OCI-LY3 (cell line): ENCODE results near the gene LRRC53.

Experiments
- H2AFZ ChIP-seq: fragments of 200-600, 300-600 bp; shearing (Covaris generic); 2 replicates; pipeline ENCODE4 v1.6.0; 2014; ENCODE audit warnings: antibody characterized with exemption, low read depth, low read length
- H3K27ac ChIP-seq: fragments of 200-600, 300-600 bp; sonication (generic); 2 replicates; pipeline ENCODE4 v1.5.1; 2014; ENCODE audit warnings: mild to moderate bottlenecking, low read length, moderate library complexity, mixed read lengths
- H3K27me3 ChIP-seq: fragments of 200-600, 300-600 bp; sonication (generic); 2 replicates; pipeline ENCODE4 v1.6.1; 2014; ENCODE audit warnings: low read depth, low read length, mixed read lengths
- H3K36me3 ChIP-seq: fragments of 200-600, 300-600 bp; sonication (generic); replicated peaks from 2 replicates; pipeline ENCODE3; 2014; ENCODE audit warnings: low read depth, low read length, mixed read lengths
- H3K4me1 ChIP-seq: fragments of 300-600, 200-600 bp; sonication (generic); 2 replicates; pipeline ENCODE4 v1.6.1; 2014; ENCODE audit warnings: low read length, mixed read lengths
- H3K4me2 ChIP-seq: fragments of 200-600, 300-600 bp; sonication (generic); 2 replicates; pipeline ENCODE4 v1.6.1; 2014; ENCODE audit warnings: low read length, mixed read lengths
- H3K4me3 ChIP-seq: fragments of 300-600, 200-600 bp; sonication (generic); 2 replicates; pipeline ENCODE4 v1.5.1; 2014; ENCODE audit warnings: antibody characterized with exemption, mild to moderate bottlenecking, low read length, moderate library complexity
- H3K79me2 ChIP-seq: fragments of 300-600, 200-600 bp; shearing (Covaris generic); 2 replicates; pipeline ENCODE4 v1.6.1; 2014; ENCODE audit warnings: mild to moderate bottlenecking, low read length, mixed read lengths
- H3K9ac ChIP-seq: fragments of 300-600, 200-600 bp; shearing (Covaris generic); 2 replicates; pipeline ENCODE4 v1.6.0; 2014; ENCODE audit warnings: mild to moderate bottlenecking, low read length, moderate library complexity
- H3K9me3 ChIP-seq: fragments of 200-600, 300-600 bp; shearing (Covaris generic); 2 replicates; pipeline ENCODE4 v1.6.1; 2014; ENCODE audit warnings: low read length, mixed read lengths; ENCODE audit not compliant: insufficient read depth
- H4K20me1 ChIP-seq: fragments of 200-600, 300-600 bp; sonication (generic); 2 replicates; pipeline ENCODE4 v1.6.1; 2016; ENCODE audit warnings: low read length, mixed read lengths; ENCODE audit not compliant: insufficient read depth
- EZH2phosphoT487 ChIP-seq: fragments of 200-600 bp; shearing (Covaris generic); IDR thresholded peaks from 2 replicates; pipeline ENCODE4 v1.6.1; 2018; ENCODE audit warnings: antibody characterized with exemption, mixed run types, low read depth
- TF ChIP-seq, protein P1 (sequence below): fragments of 200-600, 300-600 bp; sonication (generic); IDR thresholded peaks from 2 replicates; pipeline ENCODE4 v1.5.1; 2014; ENCODE audit warnings: antibody characterized with exemption, low read length, low read depth

Gene LRRC53

DNA sequence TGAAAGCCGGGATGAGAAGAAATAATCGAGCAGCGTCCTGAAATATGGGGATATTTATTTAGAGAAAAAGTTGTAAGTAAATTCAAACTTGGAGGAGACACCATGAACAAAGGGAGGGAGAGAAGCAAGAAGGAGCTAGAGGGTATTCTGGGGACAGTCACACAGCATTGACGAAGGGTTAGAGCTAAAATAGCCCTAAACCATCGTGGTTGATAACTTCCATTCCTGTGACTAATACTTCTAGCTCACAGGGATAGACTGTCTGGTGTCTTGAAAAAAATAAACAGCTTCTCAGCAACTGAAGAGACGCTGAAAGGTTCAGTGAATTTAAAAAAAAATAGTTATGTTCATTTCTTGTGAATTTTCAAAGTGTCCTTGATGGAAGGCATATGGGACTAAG lies 86.7 kb downstream of the LRRC53 start:
- Histone ChIP-seq H3K4me1 (no peaks in the 10 kb centered on the region), H3K27ac (no peak overlapping the region), H3K9me3 (no peaks in the 10 kb centered on the region), H3K36me3 (no peaks in the 10 kb centered on the region), H3K4me3 (no peak overlapping the region), H3K27me3 (no peaks in the 10 kb centered on the region), H3K4me2 (no peak overlapping the region), H3K79me2 (no peaks in the 10 kb centered on the region), H3K9ac (no peak overlapping the region), H4K20me1 (no peaks in the 10 kb centered on the region), H2AFZ (no peak overlapping the region)
- TF ChIP-seq, protein P1, sequence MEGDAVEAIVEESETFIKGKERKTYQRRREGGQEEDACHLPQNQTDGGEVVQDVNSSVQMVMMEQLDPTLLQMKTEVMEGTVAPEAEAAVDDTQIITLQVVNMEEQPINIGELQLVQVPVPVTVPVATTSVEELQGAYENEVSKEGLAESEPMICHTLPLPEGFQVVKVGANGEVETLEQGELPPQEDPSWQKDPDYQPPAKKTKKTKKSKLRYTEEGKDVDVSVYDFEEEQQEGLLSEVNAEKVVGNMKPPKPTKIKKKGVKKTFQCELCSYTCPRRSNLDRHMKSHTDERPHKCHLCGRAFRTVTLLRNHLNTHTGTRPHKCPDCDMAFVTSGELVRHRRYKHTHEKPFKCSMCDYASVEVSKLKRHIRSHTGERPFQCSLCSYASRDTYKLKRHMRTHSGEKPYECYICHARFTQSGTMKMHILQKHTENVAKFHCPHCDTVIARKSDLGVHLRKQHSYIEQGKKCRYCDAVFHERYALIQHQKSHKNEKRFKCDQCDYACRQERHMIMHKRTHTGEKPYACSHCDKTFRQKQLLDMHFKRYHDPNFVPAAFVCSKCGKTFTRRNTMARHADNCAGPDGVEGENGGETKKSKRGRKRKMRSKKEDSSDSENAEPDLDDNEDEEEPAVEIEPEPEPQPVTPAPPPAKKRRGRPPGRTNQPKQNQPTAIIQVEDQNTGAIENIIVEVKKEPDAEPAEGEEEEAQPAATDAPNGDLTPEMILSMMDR = no peak
- no peak for TF ChIP-seq EZH2phosphoT487

DNA sequence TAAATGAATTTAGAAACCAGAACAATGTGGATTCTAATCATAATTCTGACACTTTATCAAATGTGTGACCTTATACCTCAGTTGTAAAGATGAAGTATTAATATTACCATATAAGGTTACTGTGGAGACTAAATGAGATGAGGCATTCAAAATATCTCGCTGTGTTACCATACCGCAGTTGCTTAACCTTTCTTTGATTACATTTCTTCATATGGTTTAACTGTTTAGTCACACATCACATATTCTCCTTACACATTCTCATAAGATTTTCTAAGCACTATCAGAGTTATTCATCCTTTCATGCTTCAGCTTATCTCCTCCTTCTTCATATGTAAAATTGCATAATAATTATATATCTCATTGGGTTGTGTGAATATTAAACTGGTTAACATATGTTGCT lies 88.9 kb downstream of the LRRC53 start:
- no peak overlapping the region for H3K27ac ChIP-seq
- no peaks in the 10 kb centered on the region for H3K36me3 ChIP-seq
- no peaks in the 10 kb centered on the region for H3K9me3 ChIP-seq
- H3K4me1 ChIP-seq = no peaks in the 10 kb centered on the region
- H3K4me2 ChIP-seq = no peak overlapping the region
- TF ChIP-seq, protein P1 = no peak
- no peak for TF ChIP-seq EZH2phosphoT487
- H3K9ac ChIP-seq = no peak overlapping the region
- no peak overlapping the region for H2AFZ ChIP-seq
- H3K27me3 ChIP-seq = no peaks in the 10 kb centered on the region
- no peaks in the 10 kb centered on the region for H4K20me1 ChIP-seq
- H3K4me3 ChIP-seq = no peak overlapping the region
- no peaks in the 10 kb centered on the region for H3K79me2 ChIP-seq

DNA sequence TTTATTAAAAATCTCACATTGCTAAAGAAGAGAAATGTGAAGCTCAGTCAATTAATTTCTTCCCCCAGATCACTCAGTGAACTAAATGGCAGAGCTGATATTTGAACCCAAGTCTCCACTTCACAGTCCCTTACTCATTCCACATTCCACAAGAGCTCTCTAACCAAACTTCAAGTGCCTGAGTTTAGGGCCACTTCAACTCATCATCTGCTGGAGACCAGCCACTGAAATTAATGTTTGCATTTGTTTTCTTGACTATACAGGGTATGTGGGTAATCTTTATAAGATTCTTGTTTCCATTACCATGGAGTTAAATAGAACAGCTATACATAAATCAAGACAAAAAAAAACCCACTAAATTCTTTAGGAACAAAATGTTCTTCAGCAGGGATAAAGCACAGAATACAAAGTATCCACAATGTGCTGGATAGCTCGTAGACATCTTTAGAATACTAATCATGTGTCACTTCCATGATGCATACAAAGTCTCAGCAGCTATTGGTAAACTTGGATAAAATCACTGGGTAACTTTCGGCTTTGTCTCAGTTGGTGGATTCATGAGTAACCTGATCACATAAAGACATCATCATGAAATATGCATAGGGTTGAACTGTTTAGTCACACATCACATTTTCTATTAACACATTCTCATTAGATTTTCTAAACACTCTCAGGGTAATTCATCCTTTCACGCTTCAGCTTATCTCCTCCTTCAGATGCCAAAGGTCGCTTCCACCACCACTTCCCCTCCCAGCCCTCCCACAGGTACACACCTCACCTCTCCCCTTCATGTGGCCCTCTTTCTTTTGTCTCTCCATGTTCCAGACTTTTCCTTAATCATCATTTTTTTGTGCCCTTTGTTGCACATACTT lies 89.8 kb downstream of the LRRC53 start:
- Histone ChIP-seq H3K36me3 (no peaks in the 10 kb centered on the region), H2AFZ (no peak overlapping the region), H3K9ac (no peak overlapping the region), H3K4me3 (no peak overlapping the region), H3K79me2 (no peaks in the 10 kb centered on the region), H3K4me1 (no peaks in the 10 kb centered on the region), H3K9me3 (no peaks in the 10 kb centered on the region), H4K20me1 (no peaks in the 10 kb centered on the region), H3K4me2 (no peak overlapping the region), H3K27ac (no peak overlapping the region), H3K27me3 (no peaks in the 10 kb centered on the region)
- TF ChIP-seq, protein P1 = no peak
- TF ChIP-seq EZH2phosphoT487 = no peak

DNA sequence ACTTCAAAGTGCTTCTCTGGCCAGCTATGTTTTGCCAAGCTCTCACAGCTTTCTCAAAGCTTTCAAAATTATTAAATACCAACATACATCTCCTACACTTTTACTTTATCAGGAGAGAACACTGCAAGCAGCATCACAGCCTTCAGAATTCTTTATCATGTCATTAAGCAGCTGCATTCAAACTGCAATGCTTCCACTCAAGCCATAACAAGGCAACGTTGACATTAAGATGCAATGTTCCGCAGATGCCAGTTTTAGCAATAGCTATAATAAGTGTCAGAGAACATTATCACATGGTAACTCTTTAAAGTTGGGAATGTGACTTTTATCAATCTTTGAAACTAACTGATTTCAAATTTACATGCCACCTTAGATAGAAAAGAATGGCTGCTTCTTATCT lies 91.9 kb downstream of the LRRC53 start:
- Histone ChIP-seq H3K36me3 (no peaks in the 10 kb centered on the region), H2AFZ (no peak overlapping the region), H3K27me3 (no peaks in the 10 kb centered on the region), H3K27ac (no peak overlapping the region), H3K79me2 (no peaks in the 10 kb centered on the region), H3K4me3 (no peak overlapping the region), H4K20me1 (no peaks in the 10 kb centered on the region), H3K4me1 (no peaks in the 10 kb centered on the region), H3K9ac (no peak overlapping the region), H3K9me3 (no peaks in the 10 kb centered on the region), H3K4me2 (no peak overlapping the region)
- TF ChIP-seq EZH2phosphoT487 = no peak
- TF ChIP-seq, protein P1 = no peak
